GM21619 (cell line): Measurements from ENCODE around the gene TMEM242.

Experiments used
- ATAC-seq: cut with Tn5 transposase; IDR thresholded peaks from one replicate; pipeline ENCODE4 v1.9.1; 2021; ENCODE audit not compliant: unreplicated experiment

The TMEM242 gene

DNA sequence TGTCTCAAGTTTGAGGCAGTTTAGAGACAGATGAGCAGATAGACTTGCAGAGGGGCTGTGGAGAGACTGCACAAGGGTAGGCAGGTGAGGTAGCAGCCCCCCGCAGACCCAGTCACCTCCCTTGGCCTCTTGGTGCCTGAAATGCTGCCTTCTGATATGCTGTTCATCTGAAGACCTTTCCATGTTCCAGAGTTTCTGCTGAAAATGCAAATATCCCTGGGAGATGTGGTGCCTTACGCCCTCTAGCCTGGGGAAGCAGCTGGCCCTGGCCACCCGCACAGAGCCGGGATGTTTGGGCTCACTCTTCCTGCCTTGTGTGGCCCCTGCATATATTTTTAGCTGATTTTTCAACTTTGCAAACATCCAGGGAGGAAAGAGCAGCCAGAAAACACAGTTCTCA, 51.4 kb downstream of the TMEM242 start:
- ATAC-seq: no peak

DNA sequence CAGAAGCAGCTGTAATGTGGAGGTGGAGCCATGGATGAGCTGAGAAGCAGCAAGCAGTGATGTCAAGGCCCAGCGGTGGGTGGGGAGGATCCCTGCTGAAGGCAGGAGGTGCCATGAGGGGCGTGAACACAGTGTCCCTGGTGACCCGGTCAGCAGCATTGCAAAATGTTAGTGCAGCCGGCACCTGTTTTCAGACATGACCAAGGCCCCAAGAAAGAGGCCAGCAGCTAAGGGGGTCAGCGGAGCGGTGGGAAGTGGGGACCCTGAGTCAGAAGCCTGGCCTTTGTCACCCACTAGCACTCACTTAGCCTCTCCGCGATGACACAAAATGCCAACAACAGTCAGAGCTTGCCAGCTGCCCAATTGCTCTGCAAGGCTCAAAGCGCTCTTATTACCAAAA, 51.9 kb downstream of the TMEM242 start:
- ATAC-seq: no peak

DNA sequence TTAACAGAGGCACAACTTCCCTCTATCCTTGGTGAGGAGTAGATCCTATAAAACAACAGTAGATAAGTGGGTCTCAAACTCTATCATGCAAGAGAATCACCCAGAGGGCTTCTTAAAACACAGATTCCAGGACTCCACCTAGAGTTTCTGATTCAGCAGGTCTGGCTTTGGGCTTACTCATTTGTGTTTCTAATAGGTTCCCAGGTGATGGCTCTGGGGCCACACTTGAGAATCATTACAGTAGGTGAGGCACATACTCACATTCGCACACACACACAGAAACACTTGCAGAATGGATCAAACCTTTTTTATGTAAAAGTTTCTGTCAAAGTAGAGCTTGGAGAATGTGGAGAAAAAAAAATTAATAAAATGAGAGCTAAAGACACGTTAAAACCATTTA, 52.4 kb downstream of the TMEM242 start:
- no peak for ATAC-seq

DNA sequence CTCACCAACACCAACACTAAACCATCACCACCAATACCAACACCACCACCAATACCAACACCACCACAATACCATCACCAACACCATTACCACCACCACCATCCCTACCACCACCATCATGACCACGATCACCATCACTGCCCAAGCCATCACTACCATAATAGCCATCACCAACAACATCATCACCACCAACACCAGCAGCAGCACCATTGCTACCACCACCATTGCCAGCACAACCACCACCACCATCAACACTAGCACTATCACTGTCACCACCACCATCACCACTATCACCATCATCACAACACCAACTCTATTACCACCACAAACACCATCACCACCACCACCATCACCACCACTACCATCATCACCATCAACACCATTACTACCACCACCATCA, 53.0 kb downstream of the TMEM242 start:
- no peak for ATAC-seq

DNA sequence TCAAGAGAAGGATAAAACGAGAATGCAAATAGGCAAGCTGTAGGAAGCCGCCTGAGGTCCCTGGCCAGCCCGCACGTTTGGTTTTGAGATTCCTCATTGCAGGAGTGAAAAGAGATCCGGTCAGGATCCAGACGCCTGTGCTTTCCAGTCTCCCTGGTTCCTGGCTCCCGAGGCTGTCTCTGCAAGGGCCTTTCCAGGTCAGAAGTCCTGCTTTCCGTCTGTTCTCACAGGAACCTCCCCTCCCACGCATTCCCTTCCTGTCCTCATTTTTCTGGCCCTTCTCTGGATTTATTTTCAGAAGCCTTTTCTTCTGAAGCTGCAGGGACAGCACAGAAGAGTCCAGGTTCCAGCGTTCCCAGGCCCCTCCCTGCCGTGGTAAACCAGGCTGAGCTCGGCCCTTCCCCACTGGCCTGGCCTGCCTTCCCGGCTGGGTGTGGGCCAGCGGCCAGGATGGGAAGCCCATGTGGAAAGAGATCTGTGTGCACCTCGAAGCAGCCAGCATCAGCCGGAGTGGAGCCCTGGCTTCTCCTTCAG, 54.0 kb downstream of the TMEM242 start:
- ATAC-seq: no peak

DNA sequence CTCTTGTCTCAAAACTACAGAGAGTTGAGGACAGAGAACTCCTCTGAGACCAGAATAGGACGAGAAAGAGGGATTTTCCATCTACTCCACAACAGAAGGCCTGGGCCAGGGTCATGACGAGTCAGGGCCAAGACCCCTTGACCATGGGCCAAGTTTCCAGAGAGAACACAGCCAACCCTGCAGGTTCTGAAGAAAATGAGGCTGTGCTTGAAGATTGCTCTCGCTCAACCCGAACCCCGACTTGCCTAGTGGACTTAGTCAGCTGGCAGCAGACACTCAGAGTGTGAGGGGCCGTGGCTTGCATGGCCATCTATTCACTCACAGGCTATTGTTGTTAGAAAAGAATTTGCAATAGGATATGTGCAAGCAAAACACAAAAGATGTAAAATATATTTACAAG, 54.5 kb downstream of the TMEM242 start:
- ATAC-seq: no peak

DNA sequence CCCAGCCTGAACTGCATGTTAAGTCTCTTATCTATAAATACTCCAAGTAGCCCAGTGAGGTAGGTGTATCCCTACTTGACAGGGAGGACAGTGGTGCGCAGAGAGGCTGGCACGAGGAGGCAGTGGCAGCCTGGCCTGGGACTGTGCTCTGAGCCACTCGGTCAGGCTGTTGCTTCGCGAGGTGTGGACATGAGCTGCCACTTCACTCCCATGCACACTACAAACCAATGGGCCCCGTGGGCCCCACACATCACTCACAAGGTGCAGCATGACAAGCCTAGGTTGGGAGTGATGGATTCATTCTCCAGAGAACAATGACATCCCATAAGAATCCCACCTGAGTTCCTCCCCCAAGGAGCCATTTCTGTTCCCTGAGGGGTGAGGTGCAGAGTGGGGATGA, 54.9 kb downstream of the TMEM242 start:
- ATAC-seq: no peak

DNA sequence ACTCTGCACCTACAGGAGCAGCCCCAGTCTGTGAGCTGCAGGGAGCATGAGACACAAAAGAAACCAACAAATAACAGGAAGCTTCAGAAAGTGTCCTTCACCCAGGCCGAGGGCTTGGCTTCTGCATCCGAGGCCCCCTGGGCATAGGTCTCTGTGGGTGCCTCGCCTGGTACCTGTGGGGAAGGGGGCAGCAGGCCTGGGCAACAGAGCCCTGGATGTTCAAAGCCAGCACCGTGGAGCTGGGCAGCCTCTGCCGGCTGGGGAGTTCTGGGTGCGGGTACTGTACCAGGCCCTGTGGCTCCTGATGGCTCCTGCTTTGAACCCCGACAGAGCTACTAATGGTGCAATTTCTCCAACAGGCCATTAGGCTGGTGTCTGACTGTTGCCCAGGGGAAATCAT, 55.7 kb downstream of the TMEM242 start:
- ATAC-seq: no peak

DNA sequence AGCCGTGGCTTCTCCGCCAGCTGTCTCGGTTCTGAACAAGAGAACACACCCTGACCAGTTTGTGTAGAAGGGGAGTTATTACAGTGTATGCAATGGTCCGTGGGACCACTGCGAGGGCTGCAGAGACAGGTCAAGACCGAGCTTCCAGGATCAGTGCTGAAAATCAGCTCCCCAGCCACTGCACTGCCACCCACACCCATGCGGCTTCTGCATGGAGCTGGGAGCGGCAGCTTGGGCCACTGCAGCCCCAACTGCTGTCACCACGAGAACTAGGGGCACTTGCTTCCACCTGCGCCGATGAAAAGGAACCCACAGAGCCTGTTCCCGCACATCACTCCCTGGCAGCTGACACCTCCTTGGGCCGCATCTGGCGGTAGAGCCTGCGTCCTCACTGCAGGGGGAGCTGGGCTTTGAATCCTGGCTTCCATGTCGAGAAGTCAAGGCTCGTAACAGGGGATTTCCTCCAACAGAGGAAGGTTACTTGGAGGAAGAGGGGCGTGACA, 56.2 kb downstream of the TMEM242 start:
- no peak for ATAC-seq

DNA sequence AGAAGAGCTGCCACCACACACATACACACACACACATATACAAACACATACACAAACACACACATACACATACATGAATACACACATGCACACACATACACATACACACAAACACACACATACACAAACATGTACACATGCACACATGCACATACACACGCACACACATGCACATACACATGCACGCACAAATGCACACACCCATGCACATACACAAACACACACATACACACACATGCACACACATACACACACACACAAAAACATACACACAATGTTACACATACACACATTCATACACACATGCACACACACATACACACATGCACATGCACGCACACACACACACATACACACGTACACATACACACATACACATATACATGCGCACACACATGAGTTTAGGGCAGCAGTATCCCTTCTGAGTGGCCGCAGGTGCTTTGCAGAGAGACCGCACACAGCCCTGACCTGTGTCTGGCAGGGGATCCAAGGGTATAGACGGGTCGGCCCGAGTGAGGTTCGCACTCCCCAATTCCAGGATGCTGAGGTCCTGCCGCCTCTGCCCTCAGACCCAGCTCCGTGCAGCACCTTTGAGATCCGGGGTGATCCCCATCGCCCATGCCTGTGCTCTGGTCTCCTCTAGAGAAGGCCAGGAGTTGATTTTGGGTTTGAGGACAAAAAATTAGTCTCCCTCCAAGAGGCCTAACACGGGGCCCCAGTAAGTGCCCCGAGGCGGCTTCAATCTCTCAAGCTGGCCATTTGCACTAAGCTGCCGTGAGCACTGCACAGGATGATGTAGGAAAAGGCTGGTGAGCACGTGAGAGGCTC, 56.8 kb downstream of the TMEM242 start:
- no peak for ATAC-seq

DNA sequence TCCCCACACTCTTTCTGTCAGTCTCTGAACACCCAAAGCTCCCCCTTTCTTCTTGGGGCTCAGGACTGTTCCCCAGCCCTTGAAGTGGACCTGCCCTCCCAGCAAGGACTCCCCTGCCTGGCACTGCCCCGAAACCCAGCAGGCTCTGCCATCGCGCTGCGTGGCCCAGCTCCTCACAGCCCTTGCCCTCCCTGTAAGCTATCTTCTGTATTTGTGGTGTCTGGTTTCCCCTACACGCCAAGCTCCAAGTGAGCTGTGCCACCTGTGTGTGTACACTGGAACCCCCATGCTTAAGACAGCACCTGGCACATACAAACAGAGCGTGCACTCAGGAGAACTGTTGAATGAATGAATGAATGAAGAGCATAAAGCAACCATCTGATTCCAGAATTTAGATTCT, 57.7 kb downstream of the TMEM242 start:
- no peak for ATAC-seq

DNA sequence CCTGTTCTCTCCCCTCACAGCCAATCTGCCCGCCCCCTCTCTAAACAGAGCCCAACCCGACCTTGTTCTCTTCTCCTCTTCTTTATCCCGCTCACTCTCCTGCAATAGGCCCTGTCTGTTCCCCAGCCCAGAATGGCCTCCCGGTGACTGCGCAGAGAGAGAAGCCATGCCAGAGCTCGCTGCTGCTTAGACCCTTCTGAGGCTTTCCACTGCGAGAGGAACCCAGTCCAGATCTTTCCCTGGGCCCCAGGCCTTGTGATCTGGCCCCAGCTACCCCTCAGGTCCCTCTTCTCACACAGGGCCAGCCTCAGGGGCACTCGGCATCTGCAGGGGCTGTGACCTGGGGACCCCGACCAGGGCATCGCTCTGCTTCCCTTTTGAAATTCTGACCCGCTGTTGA, 58.1 kb downstream of the TMEM242 start:
- no peak for ATAC-seq

DNA sequence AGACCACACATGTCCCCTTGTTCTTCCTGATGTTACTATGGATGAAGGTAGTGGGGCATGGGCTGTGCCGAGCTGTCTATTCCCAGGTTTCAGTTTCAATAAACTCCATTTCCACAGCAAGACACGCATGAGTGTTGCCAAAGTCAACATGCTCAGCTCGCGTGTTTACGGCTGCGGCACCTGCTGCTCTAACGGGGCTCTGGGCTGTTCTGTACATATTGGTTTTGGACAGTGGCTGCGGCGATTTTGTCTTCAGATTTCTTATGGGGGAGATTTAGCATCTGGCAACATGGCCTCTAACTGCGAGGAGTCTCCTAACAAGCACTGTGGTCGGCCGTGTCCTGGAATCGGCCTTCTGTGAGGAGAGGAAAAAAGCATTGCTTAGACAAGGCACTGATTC, 58.6 kb downstream of the TMEM242 start:
- ATAC-seq: no peak

DNA sequence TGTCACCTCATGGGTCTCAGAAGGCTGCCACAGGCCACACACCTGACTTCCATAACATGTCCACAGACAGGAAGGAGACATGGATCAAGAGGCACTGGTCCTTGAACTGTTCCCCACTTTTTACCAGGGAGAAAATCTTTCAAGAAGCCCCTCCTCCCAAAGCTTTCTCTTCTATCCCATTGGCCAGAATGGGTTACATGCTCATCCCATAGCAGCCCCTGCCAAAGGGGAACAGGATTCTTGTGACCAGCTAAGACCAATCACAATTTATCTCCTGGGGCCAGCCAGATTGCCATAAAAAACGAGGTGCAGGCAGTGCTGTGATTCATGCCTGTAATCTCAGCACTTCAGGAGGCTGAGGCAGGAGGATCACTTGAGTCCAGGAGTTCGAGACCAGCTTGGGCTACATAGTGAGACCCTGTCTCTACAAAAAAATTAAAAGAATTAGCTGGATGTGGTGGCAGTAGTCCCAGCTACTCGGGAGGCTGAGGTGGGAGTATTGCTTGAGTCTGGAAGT, 59.4 kb downstream of the TMEM242 start:
- ATAC-seq: no peak

DNA sequence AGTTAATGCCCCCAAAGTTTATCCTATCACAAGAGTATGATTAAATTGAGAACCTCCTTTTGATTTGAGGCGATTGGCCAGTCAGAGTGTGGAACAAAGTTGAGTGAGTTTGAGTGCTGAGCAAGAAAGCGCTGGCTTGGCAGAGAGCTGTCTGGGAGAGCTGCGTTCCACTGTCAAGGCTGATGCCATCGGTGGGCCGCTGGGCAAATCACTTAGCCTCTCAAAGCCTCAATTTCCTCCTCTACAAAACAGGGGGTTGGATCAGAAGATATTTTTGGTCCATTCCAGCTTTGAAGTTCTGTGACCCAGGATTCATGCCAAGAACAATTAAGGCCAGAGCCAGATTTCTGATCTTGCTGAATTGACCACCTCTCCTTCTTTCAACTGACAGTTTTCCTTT, 60.2 kb downstream of the TMEM242 start:
- no peak for ATAC-seq

DNA sequence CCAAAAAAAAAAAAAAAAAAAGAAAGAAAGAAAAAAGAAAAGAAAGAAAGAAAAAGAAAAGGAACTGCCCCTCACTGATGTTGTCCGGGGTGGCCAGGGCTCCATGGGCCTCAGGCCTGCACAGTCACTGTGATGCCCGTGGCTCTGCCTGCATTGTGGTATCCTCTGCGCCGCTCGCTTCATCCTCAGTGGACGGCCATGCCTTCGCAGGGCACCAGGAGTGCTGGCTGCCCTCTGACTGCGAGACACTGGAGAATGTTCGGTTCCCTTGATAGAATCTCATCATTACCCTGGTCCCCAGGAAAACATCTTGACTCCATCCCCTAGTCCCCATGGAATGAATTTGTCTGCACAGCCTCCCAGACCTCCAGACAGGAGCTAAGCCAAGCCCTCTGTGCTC, 61.7 kb downstream of the TMEM242 start:
- no peak for ATAC-seq

DNA sequence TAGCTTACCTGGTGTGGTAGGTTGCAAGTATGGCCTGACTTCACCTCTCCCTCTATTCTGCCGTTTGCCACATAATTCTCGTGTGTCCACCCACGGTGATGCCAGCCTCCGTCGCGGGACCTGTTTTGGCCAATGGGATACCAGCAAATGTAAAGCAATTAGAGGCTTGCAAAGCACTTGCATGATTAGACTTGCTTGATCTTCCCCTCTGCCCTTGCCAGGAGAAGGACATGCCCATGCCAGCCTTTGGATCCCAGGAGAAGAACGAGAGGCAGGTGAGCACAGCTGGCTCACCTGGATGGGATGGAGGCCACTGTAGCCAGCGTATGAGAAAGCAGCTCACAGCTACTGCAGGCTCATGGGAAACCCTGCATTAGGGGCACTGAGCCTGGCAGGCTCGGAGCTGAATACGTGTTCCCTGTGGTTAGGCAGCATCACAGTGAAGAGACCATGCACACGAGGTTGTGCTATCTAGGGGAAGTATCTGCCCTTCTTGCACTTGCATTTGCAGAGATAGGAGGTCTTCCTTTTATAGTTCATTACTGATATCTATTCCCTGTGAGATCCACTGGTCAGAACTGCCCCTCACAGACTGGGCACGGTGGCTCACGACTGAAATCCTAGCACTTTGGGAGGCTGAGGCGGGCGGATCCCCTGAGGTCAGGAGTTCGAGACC, 62.4 kb downstream of the TMEM242 start:
- no peak for ATAC-seq

DNA sequence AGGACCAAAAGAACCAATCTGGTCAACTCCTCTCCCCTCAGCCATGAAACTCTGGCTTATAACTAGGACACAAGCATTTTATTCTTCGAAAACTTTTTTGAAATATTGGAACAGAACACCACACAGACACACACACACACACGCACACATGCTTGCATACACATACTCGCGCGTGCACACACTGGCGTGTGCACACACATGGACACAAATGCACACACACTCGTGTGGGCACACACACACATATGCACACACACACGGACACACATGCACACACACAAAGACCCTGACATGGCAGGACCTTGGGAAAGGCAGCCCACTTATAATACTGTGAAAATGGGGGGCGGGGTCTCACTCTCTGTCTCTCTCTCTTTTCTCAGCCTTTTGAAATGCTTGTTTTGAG, 63.9 kb downstream of the TMEM242 start:
- ATAC-seq: no peak

DNA sequence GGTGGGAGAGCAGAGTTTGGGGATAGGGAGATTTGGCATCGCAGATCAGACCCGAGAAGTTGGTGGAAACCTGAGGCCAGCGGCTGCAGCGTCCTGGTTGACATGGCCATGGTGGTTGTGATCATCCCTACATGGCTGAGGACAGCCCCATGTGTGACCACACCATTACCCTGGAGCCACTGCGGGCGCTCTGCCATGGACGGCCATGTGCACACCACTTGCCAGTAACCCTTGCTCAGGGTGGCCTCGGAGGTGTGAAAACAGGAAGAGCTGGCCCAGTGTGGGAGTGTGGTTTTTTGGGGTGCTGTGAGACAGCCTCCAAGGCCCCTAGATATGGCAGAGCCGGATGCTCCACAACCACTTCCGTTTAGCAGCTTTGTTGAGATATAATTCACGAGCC, 64.4 kb downstream of the TMEM242 start:
- no peak for ATAC-seq

DNA sequence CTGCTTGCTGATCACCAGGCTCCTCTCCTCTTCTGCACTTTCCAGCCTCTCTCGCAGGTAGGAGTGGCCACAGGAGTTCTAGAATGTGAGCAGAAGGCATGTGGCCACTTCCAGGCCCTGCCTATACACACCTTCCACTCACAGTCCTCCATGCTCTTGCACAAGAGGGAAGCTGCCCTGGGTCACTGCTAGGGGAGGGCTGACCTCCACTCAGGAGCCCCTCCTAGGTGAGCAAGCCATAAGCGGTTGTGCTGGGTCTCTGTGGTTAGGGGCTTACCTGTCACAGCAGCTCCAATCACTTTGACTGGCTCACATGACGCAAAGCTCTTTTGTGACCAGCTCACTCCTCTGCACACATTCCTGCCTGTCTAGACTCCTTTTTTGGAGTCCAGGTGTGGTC, 68.2 kb downstream of the TMEM242 start:
- ATAC-seq: no peak

DNA sequence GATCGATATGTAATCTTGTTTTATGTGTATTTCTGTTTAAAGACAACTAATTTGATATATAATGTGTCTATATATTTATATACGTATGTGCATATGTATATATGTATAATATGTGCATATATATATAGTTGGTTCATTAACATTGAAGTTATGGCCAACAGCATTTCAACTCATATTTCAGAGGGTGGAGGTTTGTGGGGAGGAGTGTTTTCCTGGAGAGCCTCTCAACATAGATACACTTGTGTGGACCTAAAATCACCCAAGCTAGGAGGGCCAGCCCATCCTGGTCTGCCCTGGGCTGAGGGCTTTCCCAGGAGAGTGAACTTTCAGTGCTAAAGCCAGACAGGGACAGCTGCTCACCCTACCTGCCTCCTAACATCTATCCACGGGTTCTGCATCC, 68.8 kb downstream of the TMEM242 start:
- no peak for ATAC-seq

DNA sequence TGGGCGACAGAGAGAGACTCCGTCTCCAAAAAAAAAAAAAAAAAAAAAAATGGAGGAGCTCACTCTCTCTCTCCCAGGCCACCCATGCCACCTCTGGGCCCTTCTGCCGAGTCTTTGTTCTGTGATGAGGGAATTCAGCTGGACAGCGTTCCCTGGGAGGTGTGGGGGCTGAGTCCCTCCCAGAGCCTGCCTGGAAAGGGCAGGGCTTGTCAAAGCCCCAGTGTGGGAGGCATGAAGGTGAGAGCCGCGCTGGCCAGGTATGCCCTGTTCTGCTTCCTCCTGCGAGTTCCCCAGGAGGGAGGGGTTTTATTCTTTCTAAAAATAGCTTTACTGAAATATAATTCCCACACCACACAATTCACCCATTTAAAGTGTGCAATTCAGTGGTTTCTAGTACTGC, 69.6 kb downstream of the TMEM242 start:
- ATAC-seq: no peak
